Endothelial cell of umbilical vein (primary cell): ENCODE data around the gene REPIN1. TPM values are rescaled to one million over a fixed set of nuclear protein-coding genes. Genes with fewer than 3 reads are reported as not detected.

Experiments
- BruUV-seq: library from RNA; stranded (reverse); fragments of 400-500 nt; replicated peaks from 2 replicates; lab custom pipeline; 2021; lab: Mats Ljungman, UMichigan
- CTCF ChIA-PET: fragments of 300-600, 350-600 bp; sonication (Branson Sonifier 250); formaldehyde crosslinking; loops from one replicate; lab custom pipeline; 2021; ENCODE audit warnings: antibody characterized with exemption, inconsistent platforms; lab: Charles Lee
- POLR2A ChIA-PET: fragments of 300-600, 350-600 bp; sonication (Branson Sonifier 250); formaldehyde crosslinking; loops from one replicate; lab custom pipeline; 2021; ENCODE audit warnings: antibody characterized with exemption, inconsistent platforms; lab: Charles Lee
- DNase-seq: peaks from one replicate; pipeline ENCODE4 v3.0.0-alpha.2; 2011; ENCODE audit warnings: low read depth, low spot score
- FAIRE-seq: peaks from 2 replicates; lab custom pipeline; 2011; peaks lifted over from hg19 to GRCh38; lab: Jason Lieb, UNC
- H2AFZ ChIP-seq: 2 replicates; pipeline ENCODE4 v1.6.0; 2012; ENCODE audit warnings: low read depth, low read length, control low read depth, inconsistent platforms
- H3K27ac ChIP-seq: 2 replicates; pipeline ENCODE4 v1.5.1; 2011; ENCODE audit warnings: low read depth, mild to moderate bottlenecking, control low read depth, low read length, moderate library complexity; ENCODE audit not compliant: insufficient read depth
- H3K27me3 ChIP-seq, 2 experiments: 2 replicates each; pipeline versions ENCODE4 v1.6.0 to v1.6.1; 2011; ENCODE audit warnings: low read length in 2 of 2, mixed read lengths in 1 of 2; ENCODE audit not compliant: control insufficient read depth in 2 of 2, insufficient read depth in 2 of 2
- H3K36me3 ChIP-seq, 2 experiments: 2 replicates in 1 of 2; 3 replicates in 1 of 2; pipeline ENCODE4 v1.5.1; 2011; ENCODE audit warnings: low read length in 2 of 2, mild to moderate bottlenecking in 1 of 2, moderate library complexity in 1 of 2; ENCODE audit not compliant: control insufficient read depth in 2 of 2, insufficient read depth in 2 of 2; ENCODE audit errors: extremely low read depth in 1 of 2
- H3K4me1 ChIP-seq: 3 replicates; pipeline ENCODE4 v1.5.1; 2011; ENCODE audit warnings: mild to moderate bottlenecking, low read length; ENCODE audit not compliant: control insufficient read depth, insufficient read depth; ENCODE audit errors: extremely low read depth
- H3K4me2 ChIP-seq: 2 replicates; pipeline ENCODE4 v1.6.1; 2011; ENCODE audit warnings: low read length, control low read depth, mixed read lengths; ENCODE audit not compliant: insufficient read depth
- H3K4me3 ChIP-seq, 3 experiments: fragments of 200-600 bp in 1 of 3; sonication (generic), shearing (Covaris generic) in 1 of 3; replicated peaks in 1 of 3; 2 replicates each; pipeline ENCODE4 v1.5.1; 2011 to 2016; ENCODE audit warnings: control low read depth in 3 of 3, low read length in 3 of 3, mild to moderate bottlenecking in 2 of 3, inconsistent platforms in 1 of 3, low read depth in 1 of 3, moderate library complexity in 1 of 3; ENCODE audit not compliant: insufficient read depth in 1 of 3
- H3K79me2 ChIP-seq: 2 replicates; pipeline ENCODE4 v1.6.0; 2012; ENCODE audit warnings: low read length, inconsistent platforms; ENCODE audit not compliant: control insufficient read depth, insufficient read depth
- H3K9ac ChIP-seq: replicated peaks from 2 replicates; pipeline ENCODE3; 2011; ENCODE audit warnings: low read length, control low read depth; ENCODE audit not compliant: insufficient read depth; ENCODE audit errors: extremely low read depth
- H3K9me1 ChIP-seq: replicated peaks from 3 replicates; pipeline ENCODE4 v1.6.0; 2011; ENCODE audit warnings: mild to moderate bottlenecking, low read length; ENCODE audit not compliant: control insufficient read depth, insufficient read depth; ENCODE audit errors: extremely low read depth
- H3K9me3 ChIP-seq: replicated peaks from 2 replicates; pipeline ENCODE4 v1.5.1; 2012; ENCODE audit warnings: low read length, inconsistent platforms; ENCODE audit not compliant: control insufficient read depth, insufficient read depth
- H4K20me1 ChIP-seq: replicated peaks from 2 replicates; pipeline ENCODE3; 2011; ENCODE audit warnings: mild to moderate bottlenecking, low read length; ENCODE audit not compliant: control insufficient read depth, insufficient read depth; ENCODE audit errors: extremely low read depth
- CTCF ChIP-seq, 2 donors: IDR thresholded peaks; 1 replicate in 1 of 2; 2 replicates in 1 of 2; pipeline ENCODE4 v1.5.1; 2011; ENCODE audit warnings: low read length in 2 of 2, mild to moderate bottlenecking in 2 of 2, moderate library complexity in 2 of 2, control low read depth in 1 of 2, inconsistent platforms in 1 of 2, low read depth in 1 of 2; ENCODE audit not compliant: insufficient read depth in 1 of 2; ENCODE audit errors: extremely low read depth in 1 of 2
- EZH2 ChIP-seq: IDR thresholded peaks from 2 replicates; pipeline ENCODE4 v1.6.1; 2012; ENCODE audit warnings: borderline replicate concordance, low read depth, mild to moderate bottlenecking, moderate library complexity, low read length, inconsistent platforms; ENCODE audit not compliant: severe bottlenecking
- FOS ChIP-seq: IDR thresholded peaks from 2 replicates; pipeline ENCODE4 v1.6.1; 2011; ENCODE audit warnings: mild to moderate bottlenecking, low read length, moderate library complexity, borderline replicate concordance; ENCODE audit not compliant: insufficient read depth
- GATA2 ChIP-seq: IDR thresholded peaks from 2 replicates; pipeline ENCODE4 v1.7.0; 2011; ENCODE audit warnings: low read depth, mild to moderate bottlenecking, moderate library complexity, mixed read lengths, low read length; ENCODE audit not compliant: insufficient read length, insufficient read depth
- JUN ChIP-seq: IDR thresholded peaks from 2 replicates; pipeline ENCODE4 v1.6.1; 2011; ENCODE audit warnings: borderline replicate concordance, low read depth; ENCODE audit not compliant: insufficient read length, insufficient read depth
- MAX ChIP-seq: IDR thresholded peaks from 2 replicates; pipeline ENCODE4 v1.6.1; 2011; ENCODE audit not compliant: insufficient read depth, insufficient read length
- MYC ChIP-seq: IDR thresholded peaks from one replicate; pipeline ENCODE4 v1.6.1; 2011; ENCODE audit warnings: mild to moderate bottlenecking, low read depth, low read length
- POLR2A ChIP-seq: IDR thresholded peaks from 2 replicates; pipeline ENCODE4 v1.6.1; 2012; ENCODE audit warnings: low read depth, mild to moderate bottlenecking, control low read depth, low read length
- POLR2AphosphoS5 ChIP-seq: IDR thresholded peaks from 2 replicates; pipeline ENCODE4 v1.6.1; 2012; ENCODE audit warnings: low read depth, mild to moderate bottlenecking, control low read depth, low read length, moderate library complexity; ENCODE audit not compliant: insufficient read depth
- dilution Hi-C: fragments of 300-500 bp; cut with MboI; formaldehyde crosslinking; loops from one replicate; pipeline ENCODE4 v1.15.0; 2019; ENCODE audit warnings: low sequenced_read_pairs; ENCODE audit not compliant: extremely low pct_ligation_motif_present
- intact Hi-C: fragments of 100-400 bp; cut with micrococcal nuclease; formaldehyde crosslinking; loops from one replicate; pipeline ENCODE4 v1.10.0; 2022
- polyA plus RNA-seq, 4 experiments: library from polyadenylated mRNA; depleted of rRNA in 3 of 4; stranded (reverse) in 3 of 4; unstranded in 1 of 4; fragments of >200 nt; gene quantifications; 2 replicates each; pipeline versions ENCODE4 v1.2.1 to v1.2.3, GENCODE V29; 2011 to 2012; ENCODE audit warnings: missing spikeins in 1 of 4
- total RNA-seq: library from RNA; stranded (reverse); gene quantifications from 2 replicates; pipeline ENCODE4 v1.2.3, GENCODE V29; 2021

The REPIN1 gene
- total and polyA plus RNA-seq, 2 donors (not counting 3 experiments of a cell fraction or from before 2014, with no cell fraction given) = 108 to 140 TPM

- H3K36me3 ChIP-seq = peaks cover 0 to 14% of the 10 kb centered on the region in 2 experiments
- no peak for TF ChIP-seq CTCF (IDR thresholded peaks at IDR 0.05; ENCODE audit: extremely low read depth in 1 of 2, insufficient read depth in 1 of 2, low read depth in 1 of 2, low read length in 2 of 2)
- DNase-seq (no peak), FAIRE-seq (no peak)
- dilution Hi-C loops = no loop called here
- peaks cover 2% of the 10 kb centered on the region for H3K79me2 ChIP-seq
- POLR2A ChIA-PET = no interaction called here
- intact Hi-C loops = no loop called here
- no peaks in the 10 kb centered on the region for H3K9me3 ChIP-seq
- no TSS peak for BruUV-seq
- no peaks in the 10 kb centered on the region for H3K9me1 ChIP-seq
- no peaks in the 10 kb centered on the region for H3K27me3 ChIP-seq
- no peak overlapping the region for H3K4me3 ChIP-seq
- no peaks in the 10 kb centered on the region for H4K20me1 ChIP-seq
- no peak overlapping the region for H3K27ac ChIP-seq
- no peak overlapping the region for H3K9ac ChIP-seq
- no peaks in the 10 kb centered on the region for H3K4me1 ChIP-seq
- no peak overlapping the region for H3K4me2 ChIP-seq
- no peak overlapping the region for H2AFZ ChIP-seq
- CTCF ChIA-PET = no interaction called here
These were observed 20.9 kb downstream of the REPIN1 start for GRCh38 chr7:150389532-150389816.

DNA sequence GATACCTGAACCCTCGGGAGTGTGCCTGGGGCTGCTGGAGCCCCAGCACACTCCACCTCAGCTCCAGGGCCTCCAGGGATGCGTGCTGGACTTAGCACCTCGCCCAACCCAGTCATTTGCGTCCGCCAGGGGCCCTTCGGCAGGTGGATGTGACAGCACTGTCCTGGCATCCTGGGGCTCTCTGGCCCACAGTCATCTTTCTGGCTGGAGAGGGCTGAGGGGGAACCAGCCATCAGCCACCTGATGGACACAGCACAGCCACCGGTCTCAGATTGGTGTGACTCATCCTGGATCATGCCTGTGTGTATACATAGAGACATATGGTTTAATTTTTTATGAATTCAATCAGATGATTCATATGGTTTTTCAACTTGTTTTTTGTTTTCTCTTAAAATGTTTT lies 21.6 kb downstream of the REPIN1 start:
- Histone ChIP-seq H3K9me1 (no peaks in the 10 kb centered on the region), H3K4me3 (no peak overlapping the region), H3K9me3 (no peaks in the 10 kb centered on the region), H3K27ac (no peak overlapping the region), H3K79me2 (no peaks in the 10 kb centered on the region), H3K9ac (no peak overlapping the region), H4K20me1 (no peaks in the 10 kb centered on the region), H2AFZ (no peak overlapping the region), H3K4me1 (no peaks in the 10 kb centered on the region), H3K27me3 (no peaks in the 10 kb centered on the region), H3K4me2 (no peak overlapping the region), H3K36me3 (peaks cover 0 to 14% of the 10 kb centered on the region in 2 experiments)
- FAIRE-seq = no peak
- TF ChIP-seq EZH2 (no peak), POLR2A (no peak), JUN (no peak), GATA2 (no peak), MYC (no peak), MAX (no peak), FOS (no peak), POLR2AphosphoS5 (no peak), CTCF (IDR thresholded peaks at IDR 0.05; ENCODE audit: extremely low read depth in 1 of 2, insufficient read depth in 1 of 2, low read depth in 1 of 2, low read length in 2 of 2) (no peak)
- DNase-seq = no peak
- no TSS peak for BruUV-seq
- dilution Hi-C loops (no loop called here), intact Hi-C loops (loop anchor here (1.0 kb wide), 1 partner anchor 11 kb away; the partner anchor contains the start of gene ZNF775)
- ChIA-PET CTCF (no interaction called here), POLR2A (no interaction called here)
